ENCODE data around the gene FRYL. TPM values are rescaled to one million over a fixed set of nuclear protein-coding genes. Genes with fewer than 3 reads are reported as not detected.

FRYL gene
- total and polyA plus RNA-seq, 11 donors: 12.3 to 61.3 (median 34.4) TPM

- 82 to 92% (median 89%) methylated on average over 1 of the region's 1 CpG for WGBS, 4 donors
- Histone ChIP-seq H3K9me3 (peaks cover 0 to 17% (median 0%) of the 10 kb centered on the region in 12 donors), H3K36me3 (no peaks in the 10 kb centered on the region), H3K27ac (no peak overlapping the region), H3K4me3 (no peak overlapping the region), H3K27me3 (no peaks in the 10 kb centered on the region), H3K4me1 (peaks cover 5 to 30% (median 17%) of the 10 kb centered on the region in 12 donors)
- no peak for ATAC-seq
- intact Hi-C loops (cut with DNase I): no loop called here
- TF ChIP-seq POLR2A (IDR thresholded peaks at IDR 0.05): no peak
- TF ChIP-seq CTCF (IDR thresholded peaks at IDR 0.05): no peak
- no peak for DNase-seq
Observed at GRCh38 chr4:48661391-48661790, 118.7 kb downstream of the FRYL start.

DNA sequence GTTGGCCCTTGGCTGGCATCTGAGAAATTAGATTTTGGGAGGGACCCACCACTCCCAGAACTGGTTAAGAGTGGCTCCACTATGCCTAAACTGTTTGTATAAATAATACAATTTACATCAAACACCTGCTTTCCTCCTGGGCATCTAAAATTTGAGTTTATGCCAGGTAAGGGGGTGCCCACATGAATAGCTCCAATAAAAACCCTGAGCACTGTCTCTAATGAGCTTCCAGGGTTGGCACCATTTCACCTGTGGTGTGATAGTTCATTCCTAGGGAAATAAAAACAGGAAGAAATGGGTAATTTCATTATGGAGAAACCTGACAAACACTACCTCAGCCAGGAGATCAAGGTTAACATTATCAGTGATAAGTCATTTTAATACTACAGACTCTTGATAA is 119.7 kb downstream of the FRYL start:
- H3K9me3 ChIP-seq: peaks cover 0 to 17% (median 0%) of the 10 kb centered on the region in 12 donors
- no peak for DNase-seq
- peaks cover 4 to 23% (median 10%) of the 10 kb centered on the region in 12 donors for H3K4me1 ChIP-seq
- no peak for ATAC-seq
- intact Hi-C loops (cut with DNase I): no loop called here
- H3K36me3 ChIP-seq: no peaks in the 10 kb centered on the region
- no peak overlapping the region for H3K27ac ChIP-seq
- H3K4me3 ChIP-seq: no peak overlapping the region
- TF ChIP-seq CTCF (IDR thresholded peaks at IDR 0.05): no peak
- TF ChIP-seq POLR2A (IDR thresholded peaks at IDR 0.05): no peak
- no peaks in the 10 kb centered on the region for H3K27me3 ChIP-seq

DNA sequence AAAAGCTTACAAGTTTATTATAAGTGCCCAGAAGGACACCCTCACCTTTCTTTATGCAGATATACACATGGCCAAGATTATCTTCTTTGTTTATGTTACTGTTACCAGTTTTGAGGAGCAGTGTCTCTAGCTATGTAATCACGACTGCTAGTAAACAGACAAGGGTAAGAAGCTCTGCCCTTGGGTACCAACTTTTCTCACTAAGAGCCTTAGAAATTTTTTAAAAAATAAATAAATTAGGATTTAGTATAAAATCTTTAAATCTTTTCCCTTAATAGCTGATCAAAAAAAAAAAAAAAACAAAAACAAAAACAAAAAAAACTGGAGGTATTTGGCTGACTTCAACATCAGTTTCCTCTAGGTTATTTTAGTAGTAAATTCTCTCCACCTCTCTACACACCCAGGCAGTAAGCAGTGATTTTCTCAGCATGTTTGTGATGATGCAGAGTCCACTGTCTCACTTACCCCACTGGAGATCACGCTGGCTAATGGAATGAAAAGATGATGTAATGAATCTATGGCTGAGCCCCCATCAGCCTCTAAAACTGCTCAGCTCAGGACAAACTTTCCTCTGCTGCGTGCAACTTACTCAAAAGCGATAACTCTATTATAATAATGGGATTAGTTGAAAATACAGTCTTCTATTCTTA is 125.9 kb downstream of the FRYL start:
- TF ChIP-seq POLR2A (IDR thresholded peaks at IDR 0.05) (no peak), CTCF (IDR thresholded peaks at IDR 0.05) (no peak)
- WGBS, 4 donors: 35 to 48% (median 46%) methylated on average over 4 of the region's 4 CpGs
- Histone ChIP-seq H3K36me3 (no peaks in the 10 kb centered on the region), H3K4me1 (peaks cover 8 to 58% (median 46%) of the 10 kb centered on the region in 12 donors), H3K27ac (peak overlapping the region; percentile 21 to 76 (median 54)), H3K27me3 (no peaks in the 10 kb centered on the region), H3K4me3 (peak overlapping the region in 10 of 12 donors; percentile 2 to 43 (median 27)), H3K9me3 (no peaks in the 10 kb centered on the region)
- ATAC-seq: peak in 3 of 4 donors; percentile 27 to 61 (median 56)
- intact Hi-C loops (cut with DNase I): no loop called here
- no peak for DNase-seq

DNA sequence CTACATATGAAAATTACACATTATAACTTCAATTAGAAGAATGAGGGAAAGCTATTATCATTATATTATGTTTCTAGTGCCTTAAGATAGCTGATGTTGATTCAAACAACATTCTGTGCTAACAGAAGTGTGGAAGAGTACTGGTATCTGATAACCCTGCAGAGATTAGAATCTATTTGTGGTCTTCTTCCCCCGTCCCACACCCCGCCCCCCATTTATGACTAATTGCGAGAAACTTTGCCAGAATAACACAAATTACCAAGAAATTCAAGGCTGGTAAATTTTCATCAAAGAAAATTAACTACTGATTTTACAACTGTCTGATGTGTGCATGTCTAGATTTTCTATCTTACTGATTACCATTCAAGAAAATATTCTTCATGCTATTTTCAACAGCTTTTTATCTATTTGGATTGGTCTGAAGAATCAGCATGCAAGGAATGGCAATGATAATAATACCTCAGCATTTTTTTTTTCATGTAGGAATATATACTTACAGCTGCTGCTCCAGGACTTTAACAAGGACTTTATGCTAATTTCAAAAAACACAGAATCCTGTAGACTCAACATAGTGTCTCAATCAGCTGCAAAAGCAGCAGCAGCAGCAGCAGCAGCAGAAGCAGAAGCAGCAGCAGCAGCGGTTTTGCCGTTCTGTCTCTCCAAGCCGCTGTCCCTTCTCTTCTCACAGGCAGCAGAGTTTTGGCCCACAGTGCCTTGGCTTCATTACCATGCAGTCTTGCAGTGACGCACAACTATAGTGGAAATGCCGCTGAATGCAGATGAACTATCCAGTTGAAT is 126.7 kb downstream of the FRYL start:
- intact Hi-C loops (cut with DNase I): no loop called here
- Histone ChIP-seq H3K9me3 (no peaks in the 10 kb centered on the region), H3K4me3 (peak overlapping the region in 10 of 12 donors; percentile 2 to 43 (median 27)), H3K4me1 (peaks cover 8 to 58% (median 46%) of the 10 kb centered on the region in 12 donors), H3K27me3 (no peaks in the 10 kb centered on the region), H3K27ac (peak overlapping the region in 11 of 12 donors; percentile 21 to 76 (median 58)), H3K36me3 (no peaks in the 10 kb centered on the region)
- ATAC-seq: peak; percentile 93 to 95 (median 94)
- WGBS, 4 donors: 15 to 24% (median 21%) methylated on average over 8 of the region's 8 CpGs
- peak in 4 of 5 donors; percentile 59 to 75 (median 68) for DNase-seq
- TF ChIP-seq POLR2A (IDR thresholded peaks at IDR 0.05) (no peak), CTCF (IDR thresholded peaks at IDR 0.05) (no peak)
